Keratinocyte (primary cell): ENCODE measurements around the gene F12. TPM values are rescaled to one million over a fixed set of nuclear protein-coding genes. Genes with fewer than 3 reads are reported as not detected.

Source experiments
- DNase-seq: peaks from one replicate; pipeline ENCODE4 v3.0.0-alpha.2; 2011; ENCODE audit warnings: low read depth, missing footprints, low spot score
- FAIRE-seq: peaks from 2 replicates; lab custom pipeline; 2011; peaks lifted over from hg19 to GRCh38; lab: Jason Lieb, UNC
- H2AFZ ChIP-seq: 2 replicates; pipeline ENCODE4 v1.6.0; 2012; ENCODE audit warnings: low read length, control low read depth, inconsistent platforms; ENCODE audit not compliant: control insufficient read depth
- H3K27ac ChIP-seq: 2 replicates; pipeline ENCODE4 v1.5.1; 2011; ENCODE audit warnings: low read length; ENCODE audit not compliant: control insufficient read depth, insufficient read depth
- H3K27me3 ChIP-seq: 3 replicates; pipeline ENCODE4 v1.6.0; 2011; ENCODE audit warnings: low read length; ENCODE audit not compliant: control insufficient read depth, insufficient read depth; ENCODE audit errors: extremely low read depth
- H3K36me3 ChIP-seq, 2 experiments: 2 replicates in 1 of 2; 3 replicates in 1 of 2; pipeline ENCODE4 v1.5.1; 2011; ENCODE audit warnings: low read length in 2 of 2, mild to moderate bottlenecking in 1 of 2; ENCODE audit not compliant: control insufficient read depth in 2 of 2, insufficient read depth in 2 of 2; ENCODE audit errors: extremely low read depth in 1 of 2
- H3K4me1 ChIP-seq: 3 replicates; pipeline ENCODE4 v1.5.1; 2011; ENCODE audit warnings: low read length; ENCODE audit not compliant: control insufficient read depth, insufficient read depth; ENCODE audit errors: extremely low read depth
- H3K4me2 ChIP-seq: 3 replicates; pipeline ENCODE4 v1.6.0; 2011; ENCODE audit warnings: low read depth, low read length; ENCODE audit not compliant: control insufficient read depth, insufficient read depth; ENCODE audit errors: extremely low read depth
- H3K4me3 ChIP-seq, 3 experiments: fragments of 200-600 bp in 1 of 3; sonication (generic) in 1 of 3; 2 replicates in 2 of 3; 3 replicates in 1 of 3; pipeline ENCODE4 v1.5.1; 2011 to 2016; ENCODE audit warnings: low read length in 3 of 3, mild to moderate bottlenecking in 3 of 3, control low read depth in 2 of 3, inconsistent platforms in 1 of 3, low read depth in 1 of 3, mixed read lengths in 1 of 3, mixed run types in 1 of 3, moderate library complexity in 1 of 3; ENCODE audit not compliant: control insufficient read depth in 2 of 3, insufficient read depth in 2 of 3; ENCODE audit errors: extremely low read depth in 1 of 3
- H3K79me2 ChIP-seq: 2 replicates; pipeline ENCODE4 v1.6.0; 2012; ENCODE audit warnings: low read length; ENCODE audit not compliant: control insufficient read depth, insufficient read depth
- H3K9ac ChIP-seq: 3 replicates; pipeline ENCODE4 v1.6.0; 2011; ENCODE audit warnings: low read length; ENCODE audit not compliant: control insufficient read depth, insufficient read depth; ENCODE audit errors: extremely low read depth
- H3K9me1 ChIP-seq: 3 replicates; pipeline ENCODE4 v1.6.0; 2011; ENCODE audit warnings: low read length; ENCODE audit not compliant: control insufficient read depth, insufficient read depth; ENCODE audit errors: extremely low read depth
- H3K9me3 ChIP-seq: 2 replicates; pipeline ENCODE4 v1.5.1; 2012; ENCODE audit warnings: low read depth, low read length; ENCODE audit not compliant: control insufficient read depth
- H4K20me1 ChIP-seq: 3 replicates; pipeline ENCODE4 v1.6.0; 2011; ENCODE audit warnings: low read length; ENCODE audit not compliant: control insufficient read depth, insufficient read depth; ENCODE audit errors: extremely low read depth
- EZH2 ChIP-seq: IDR thresholded peaks from one replicate; pipeline ENCODE4 v1.6.1; 2012; ENCODE audit warnings: inconsistent platforms, mild to moderate bottlenecking, low read length, moderate library complexity
- dilution Hi-C: fragments of 300-500 bp; cut with MboI; formaldehyde crosslinking; loops from one replicate; pipeline ENCODE4 v1.7.0; 2020; ENCODE audit warnings: low sequenced_read_pairs; ENCODE audit not compliant: extremely low pct_ligation_motif_present
- polyA plus RNA-seq, 5 experiments: library from polyadenylated mRNA; depleted of rRNA in 3 of 5; stranded (reverse) in 3 of 5; stranded (forward) in 1 of 5; unstranded in 1 of 5; fragments of >200 nt; gene quantifications; 1 replicate in 1 of 5; 2 replicates in 3 of 5; 3 replicates in 1 of 5; pipeline versions ENCODE4 v1.2.1 to v1.2.3, GENCODE V29; 2011 to 2012; ENCODE audit warnings: missing spikeins in 2 of 5, low read depth in 1 of 5, low replicate concordance in 1 of 5
- TF ChIP-seq, protein P1 (sequence below), 3 experiments: IDR thresholded peaks in 1 of 3; conservative IDR thresholded peaks in 1 of 3; optimal IDR thresholded peaks in 1 of 3; 2 replicates in 2 of 3; 3 replicates in 1 of 3; pipeline versions ENCODE3 to v1.5.1; 2011; ENCODE audit warnings: low read length in 3 of 3, mild to moderate bottlenecking in 3 of 3, moderate library complexity in 2 of 3, control low read depth in 1 of 3, inconsistent platforms in 1 of 3; ENCODE audit not compliant: insufficient read depth in 2 of 3; ENCODE audit errors: extremely low read depth in 1 of 3

The F12 gene
- polyA plus RNA-seq, 1 donor (not counting 4 experiments of a cell fraction or from before 2014, with no cell fraction given), result 7.7 TPM

DNA sequence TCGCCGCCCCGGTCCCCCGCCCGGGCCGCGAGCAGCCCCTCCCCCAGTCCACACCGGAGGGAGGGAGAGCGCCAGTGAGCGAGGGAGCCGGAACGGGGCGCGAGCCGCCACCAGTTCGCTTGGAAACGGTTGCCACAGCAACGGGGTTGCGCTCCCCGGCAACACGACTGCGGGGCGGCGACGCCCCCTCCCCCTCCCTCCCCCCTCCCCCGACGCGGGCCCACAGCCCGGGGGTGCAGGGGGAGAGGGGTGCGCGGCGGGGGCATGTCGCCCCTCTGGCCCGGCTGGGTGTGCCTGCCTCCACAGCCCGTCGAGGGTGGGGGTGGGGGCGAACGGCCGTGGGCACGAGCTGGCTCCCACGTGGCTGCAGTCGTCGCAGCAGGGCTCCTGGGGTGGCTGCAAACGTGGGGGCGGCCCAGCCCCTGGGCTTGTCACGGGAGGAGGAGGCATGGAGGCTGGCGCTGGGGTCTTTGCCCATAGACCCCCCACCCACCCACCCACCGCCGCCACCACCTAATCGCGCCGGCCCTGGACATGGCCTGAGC lies 37.8 kb upstream of the F12 start:
- no peaks in the 10 kb centered on the region for H3K9me1 ChIP-seq
- peaks cover 2 to 3% of the 10 kb centered on the region in 2 experiments for H3K36me3 ChIP-seq
- H3K4me2 ChIP-seq, result peak overlapping the region; percentile 72
- no peaks in the 10 kb centered on the region for H3K27me3 ChIP-seq
- no peak for FAIRE-seq
- no peaks in the 10 kb centered on the region for H4K20me1 ChIP-seq
- no peaks in the 10 kb centered on the region for H3K9me3 ChIP-seq
- H2AFZ ChIP-seq, result no peak overlapping the region
- dilution Hi-C loops, result no loop called here
- no peak overlapping the region for H3K27ac ChIP-seq
- TF ChIP-seq, protein P1, sequence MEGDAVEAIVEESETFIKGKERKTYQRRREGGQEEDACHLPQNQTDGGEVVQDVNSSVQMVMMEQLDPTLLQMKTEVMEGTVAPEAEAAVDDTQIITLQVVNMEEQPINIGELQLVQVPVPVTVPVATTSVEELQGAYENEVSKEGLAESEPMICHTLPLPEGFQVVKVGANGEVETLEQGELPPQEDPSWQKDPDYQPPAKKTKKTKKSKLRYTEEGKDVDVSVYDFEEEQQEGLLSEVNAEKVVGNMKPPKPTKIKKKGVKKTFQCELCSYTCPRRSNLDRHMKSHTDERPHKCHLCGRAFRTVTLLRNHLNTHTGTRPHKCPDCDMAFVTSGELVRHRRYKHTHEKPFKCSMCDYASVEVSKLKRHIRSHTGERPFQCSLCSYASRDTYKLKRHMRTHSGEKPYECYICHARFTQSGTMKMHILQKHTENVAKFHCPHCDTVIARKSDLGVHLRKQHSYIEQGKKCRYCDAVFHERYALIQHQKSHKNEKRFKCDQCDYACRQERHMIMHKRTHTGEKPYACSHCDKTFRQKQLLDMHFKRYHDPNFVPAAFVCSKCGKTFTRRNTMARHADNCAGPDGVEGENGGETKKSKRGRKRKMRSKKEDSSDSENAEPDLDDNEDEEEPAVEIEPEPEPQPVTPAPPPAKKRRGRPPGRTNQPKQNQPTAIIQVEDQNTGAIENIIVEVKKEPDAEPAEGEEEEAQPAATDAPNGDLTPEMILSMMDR (optimal IDR thresholded peaks at IDR 0.05 in 1 of 3, IDR thresholded peaks at IDR 0.05 in 1 of 3, conservative IDR thresholded peaks at IDR 0.05 in 1 of 3; ENCODE audit: extremely low read depth in 1 of 3, insufficient read depth in 2 of 3, low read length in 3 of 3), result no peak
- TF ChIP-seq EZH2, result no peak
- H3K79me2 ChIP-seq, result no peaks in the 10 kb centered on the region
- H3K9ac ChIP-seq, result peak overlapping the region; percentile 61
- DNase-seq, result no peak
- peaks cover 54% of the 10 kb centered on the region for H3K4me1 ChIP-seq
- H3K4me3 ChIP-seq, result peak overlapping the region; percentile 45 to 56 (median 56)

DNA sequence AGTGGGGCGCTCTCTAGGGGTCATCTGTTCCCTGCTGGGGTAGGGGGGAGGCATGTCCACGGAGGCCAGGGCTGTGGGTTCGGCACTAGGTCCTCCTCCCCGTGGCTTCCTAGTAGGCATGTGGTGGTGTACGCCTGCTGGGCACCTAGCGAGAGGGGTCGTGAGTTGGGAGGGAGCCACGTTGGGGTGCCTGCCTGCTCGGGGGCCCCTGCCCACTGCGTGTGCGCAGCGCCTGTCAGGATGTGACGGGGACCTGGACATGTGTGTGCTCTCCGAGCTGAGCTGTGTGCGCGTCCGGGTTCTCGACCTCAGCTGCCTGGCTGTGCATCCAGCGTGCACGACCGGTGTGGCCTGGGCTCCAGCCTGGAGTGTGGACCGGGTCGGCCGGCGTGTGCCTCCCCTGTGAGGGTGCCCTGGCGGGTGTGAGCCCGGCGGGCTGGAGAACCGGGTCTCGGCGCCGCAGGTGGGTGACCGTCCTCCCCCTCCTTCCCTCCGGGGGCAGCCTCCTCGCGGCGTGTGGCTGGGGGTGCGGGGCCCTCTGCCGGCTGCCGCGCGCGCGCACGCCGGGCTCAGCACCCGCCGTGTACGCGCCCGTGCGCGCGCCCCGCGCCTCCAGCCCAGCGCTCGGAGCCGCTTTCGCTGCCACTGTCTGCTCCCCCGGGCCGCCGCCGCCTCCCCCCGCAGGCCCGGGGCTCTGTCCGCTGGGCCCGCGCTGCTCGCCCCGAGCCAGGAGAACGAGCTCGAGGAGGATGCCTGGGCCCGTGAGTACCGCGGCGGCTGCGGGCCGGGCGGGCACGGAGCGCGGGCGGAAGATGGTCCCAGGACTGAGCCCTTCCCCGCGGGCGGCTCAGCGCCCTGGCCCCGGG lies 37.1 kb upstream of the F12 start, which contains the start of gene PRR7:
PRR7 (plus strand) TSS at position 615 of the 866 bp plus-strand sequence. CDS start 8,254 bp downstream, outside the sequence.
- no peaks in the 10 kb centered on the region for H3K9me3 ChIP-seq
- H3K27me3 ChIP-seq, result no peaks in the 10 kb centered on the region
- no peak for TF ChIP-seq EZH2
- TF ChIP-seq, protein P1 (optimal IDR thresholded peaks at IDR 0.05 in 1 of 3, IDR thresholded peaks at IDR 0.05 in 1 of 3, conservative IDR thresholded peaks at IDR 0.05 in 1 of 3; ENCODE audit: extremely low read depth in 1 of 3, insufficient read depth in 2 of 3, low read length in 3 of 3), result no peak
- H3K9ac ChIP-seq, result peak within 1 kb of the TSS; percentile 61
- DNase-seq (no peak), FAIRE-seq (peak; percentile 32)
- H3K27ac ChIP-seq, result peak within 1 kb of the TSS; percentile 39
- peak within 1 kb of the TSS; percentile 74 for H3K4me2 ChIP-seq
- H3K79me2 ChIP-seq, result no peaks in the 10 kb centered on the region
- H2AFZ ChIP-seq, result peak within 1 kb of the TSS; percentile 42
- peak within 1 kb of the TSS; percentile 45 to 56 (median 56) for H3K4me3 ChIP-seq
- dilution Hi-C loops, result no loop called here
- no peaks in the 10 kb centered on the region for H3K9me1 ChIP-seq
- peaks cover 2 to 3% of the 10 kb centered on the region in 2 experiments for H3K36me3 ChIP-seq
- peaks cover 54% of the 10 kb centered on the region for H3K4me1 ChIP-seq
- H4K20me1 ChIP-seq, result no peaks in the 10 kb centered on the region
